Thyroid gland (tissue), 4 donors: ENCODE results near the gene MED14. TPM values are rescaled to one million over a fixed set of nuclear protein-coding genes. Genes with fewer than 3 reads are reported as not detected.

ENCODE experiments used
- DNase-seq, 2 donors: peaks; one replicate each; pipeline ENCODE4 v3.0.0-alpha.2; 2019
- H3K27ac ChIP-seq, 3 donors: fragments of 200-600 bp; sonication (generic); 1 replicate in 2 of 3; 2 replicates in 1 of 3; pipeline ENCODE4 v1.5.1; 2016 to 2019; ENCODE audit warnings: mild to moderate bottlenecking in 1 of 3, moderate library complexity in 1 of 3
- H3K27me3 ChIP-seq: fragments of 200-600 bp; sonication (generic); one replicate; pipeline ENCODE4 v1.5.1; 2019
- H3K36me3 ChIP-seq, 2 donors: fragments of 200-600 bp; sonication (generic); one replicate each; pipeline ENCODE4 v1.5.1; 2016 to 2019
- H3K4me1 ChIP-seq, 2 donors: fragments of 200-600 bp; sonication (generic); one replicate each; pipeline ENCODE4 v1.5.1; 2017 to 2019
- H3K4me3 ChIP-seq, 3 donors: fragments of 200-600 bp; sonication (generic); replicated peaks in 1 of 3; 1 replicate in 2 of 3; 2 replicates in 1 of 3; pipeline ENCODE4 v1.5.1; 2016; ENCODE audit warnings: mild to moderate bottlenecking in 1 of 3
- H3K9me3 ChIP-seq: fragments of 200-600 bp; sonication (generic); one replicate; pipeline ENCODE4 v1.5.1; 2017
- POLR2A ChIP-seq, 2 donors: fragments of 450-650 bp; IDR thresholded peaks; one replicate each; pipeline ENCODE4 v1.6.1; 2017; ENCODE audit warnings: antibody characterized with exemption in 2 of 2, mild to moderate bottlenecking in 2 of 2, moderate library complexity in 1 of 2
- WGBS, 2 donors: methylation state at CpG; one replicate each; pipeline ENCODE4 v1.1.5; 2017; 5-methylcytosine and 5-hydroxymethylcytosine counted together
- intact Hi-C: fragments of 100-400 bp; cut with DNase I; formaldehyde crosslinking; loops from one replicate; pipeline ENCODE4 v1.15.1; 2023
- total RNA-seq, 4 donors: library from RNA; depleted of rRNA; stranded (reverse); fragments of >200 nt; gene quantifications; one replicate each; pipeline ENCODE4 v1.2.3, GENCODE V29; 2016
- TF ChIP-seq, protein P1 (sequence below), 6 experiments: fragments of 200-600 bp in 3 of 6; fragments of 450-650 bp in 3 of 6; sonication (generic) in 3 of 6; IDR thresholded peaks; one replicate each; pipeline ENCODE4 v1.5.1; 2016 to 2019; ENCODE audit warnings: antibody characterized with exemption in 6 of 6, mild to moderate bottlenecking in 2 of 6, inconsistent platforms in 1 of 6, moderate library complexity in 1 of 6

MED14 gene
- total RNA-seq, 4 donors from 2014 or later = 49.6 to 114 (median 78.3) TPM

DNA sequence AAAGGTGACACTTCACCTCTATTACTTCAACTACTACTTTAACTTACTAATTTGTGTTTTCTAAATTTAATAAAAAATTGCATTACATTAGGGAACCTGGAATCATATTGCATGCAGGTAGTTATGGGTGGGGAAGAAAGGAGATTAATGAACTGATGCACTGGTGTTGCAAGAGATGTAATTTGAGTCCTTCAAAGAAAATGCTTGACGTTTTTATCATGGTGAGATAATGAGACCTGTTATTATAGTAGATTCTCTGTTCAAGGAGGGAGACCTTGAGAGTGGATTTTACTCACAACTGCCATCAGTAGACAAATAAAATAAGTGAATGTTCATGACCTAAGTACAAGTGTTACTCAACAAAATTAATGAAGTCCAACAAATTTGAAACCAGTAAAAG lies 26.4 kb upstream of the MED14 start:
- H3K4me1 ChIP-seq = no peaks in the 10 kb centered on the region
- intact Hi-C loops = no loop called here
- no peaks in the 10 kb centered on the region for H3K27me3 ChIP-seq
- 36 to 52% methylated on average over 1 of the region's 1 CpG for WGBS, 2 donors
- no peak for TF ChIP-seq POLR2A (IDR thresholded peaks at IDR 0.05)
- no peak for DNase-seq
- no peaks in the 10 kb centered on the region for H3K36me3 ChIP-seq
- no peaks in the 10 kb centered on the region for H3K9me3 ChIP-seq
- no peak overlapping the region for H3K27ac ChIP-seq
- H3K4me3 ChIP-seq = no peak overlapping the region

DNA sequence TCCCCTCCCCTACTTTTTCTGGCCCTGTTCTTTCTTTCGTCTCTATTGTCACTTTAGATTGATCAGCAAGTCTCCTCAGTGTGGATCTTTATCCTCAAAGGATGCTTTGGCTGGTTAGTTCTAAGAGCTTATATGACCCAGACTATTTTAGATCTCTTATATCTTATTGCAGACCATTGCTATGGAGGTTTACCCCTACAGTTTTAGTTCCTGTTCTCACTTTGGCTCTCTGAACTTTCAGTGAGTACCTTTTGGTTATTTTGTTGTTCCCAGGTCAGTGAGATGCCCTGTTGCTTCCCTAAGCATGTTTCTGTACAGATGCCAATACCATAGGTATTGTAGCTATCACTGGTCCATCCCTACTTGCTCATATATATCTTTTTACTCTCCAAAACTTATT lies 24.0 kb upstream of the MED14 start:
- H3K4me3 ChIP-seq = no peak overlapping the region
- peaks cover 5 to 16% of the 10 kb centered on the region in 2 donors for H3K4me1 ChIP-seq
- WGBS, 2 donors = 83 to 95% methylated on average over 1 of the region's 1 CpG
- H3K27ac ChIP-seq = no peak overlapping the region
- no peak for DNase-seq
- intact Hi-C loops = no loop called here
- no peaks in the 10 kb centered on the region for H3K36me3 ChIP-seq
- no peak for TF ChIP-seq POLR2A (IDR thresholded peaks at IDR 0.05)
- TF ChIP-seq, protein P1, sequence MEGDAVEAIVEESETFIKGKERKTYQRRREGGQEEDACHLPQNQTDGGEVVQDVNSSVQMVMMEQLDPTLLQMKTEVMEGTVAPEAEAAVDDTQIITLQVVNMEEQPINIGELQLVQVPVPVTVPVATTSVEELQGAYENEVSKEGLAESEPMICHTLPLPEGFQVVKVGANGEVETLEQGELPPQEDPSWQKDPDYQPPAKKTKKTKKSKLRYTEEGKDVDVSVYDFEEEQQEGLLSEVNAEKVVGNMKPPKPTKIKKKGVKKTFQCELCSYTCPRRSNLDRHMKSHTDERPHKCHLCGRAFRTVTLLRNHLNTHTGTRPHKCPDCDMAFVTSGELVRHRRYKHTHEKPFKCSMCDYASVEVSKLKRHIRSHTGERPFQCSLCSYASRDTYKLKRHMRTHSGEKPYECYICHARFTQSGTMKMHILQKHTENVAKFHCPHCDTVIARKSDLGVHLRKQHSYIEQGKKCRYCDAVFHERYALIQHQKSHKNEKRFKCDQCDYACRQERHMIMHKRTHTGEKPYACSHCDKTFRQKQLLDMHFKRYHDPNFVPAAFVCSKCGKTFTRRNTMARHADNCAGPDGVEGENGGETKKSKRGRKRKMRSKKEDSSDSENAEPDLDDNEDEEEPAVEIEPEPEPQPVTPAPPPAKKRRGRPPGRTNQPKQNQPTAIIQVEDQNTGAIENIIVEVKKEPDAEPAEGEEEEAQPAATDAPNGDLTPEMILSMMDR (IDR thresholded peaks at IDR 0.05) = no peak
- H3K9me3 ChIP-seq = no peaks in the 10 kb centered on the region
- H3K27me3 ChIP-seq = no peaks in the 10 kb centered on the region

DNA sequence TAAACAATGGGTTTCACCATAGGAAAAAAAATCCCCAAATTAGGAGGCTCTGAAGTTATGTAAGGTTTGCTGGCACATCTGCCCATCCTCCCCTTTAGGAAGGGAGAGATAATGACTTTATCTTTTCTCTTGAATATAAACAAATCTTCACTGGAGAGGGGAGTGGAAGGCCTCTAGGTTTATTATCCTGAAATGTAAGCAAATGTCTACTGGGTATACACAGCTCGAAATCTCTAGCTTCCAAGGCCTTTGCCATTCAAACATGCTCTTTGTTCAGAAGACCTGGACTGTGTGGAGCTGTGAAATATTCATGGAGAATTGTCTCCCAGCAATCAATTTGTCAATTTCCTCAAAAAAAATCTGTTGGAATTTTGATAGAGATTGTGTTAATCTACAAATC lies 21.7 kb upstream of the MED14 start:
- Histone ChIP-seq H3K4me1 (peaks cover 5 to 16% of the 10 kb centered on the region in 2 donors), H3K36me3 (no peaks in the 10 kb centered on the region), H3K4me3 (no peak overlapping the region), H3K27ac (no peak overlapping the region), H3K9me3 (no peaks in the 10 kb centered on the region), H3K27me3 (no peaks in the 10 kb centered on the region)
- TF ChIP-seq POLR2A (IDR thresholded peaks at IDR 0.05) = no peak
- TF ChIP-seq, protein P1 (IDR thresholded peaks at IDR 0.05) = no peak
- no peak for DNase-seq
- 82 to 94% methylated on average over 1 of the region's 1 CpG for whole genome bisulfite sequencing, 2 donors
- intact Hi-C loops = no loop called here

DNA sequence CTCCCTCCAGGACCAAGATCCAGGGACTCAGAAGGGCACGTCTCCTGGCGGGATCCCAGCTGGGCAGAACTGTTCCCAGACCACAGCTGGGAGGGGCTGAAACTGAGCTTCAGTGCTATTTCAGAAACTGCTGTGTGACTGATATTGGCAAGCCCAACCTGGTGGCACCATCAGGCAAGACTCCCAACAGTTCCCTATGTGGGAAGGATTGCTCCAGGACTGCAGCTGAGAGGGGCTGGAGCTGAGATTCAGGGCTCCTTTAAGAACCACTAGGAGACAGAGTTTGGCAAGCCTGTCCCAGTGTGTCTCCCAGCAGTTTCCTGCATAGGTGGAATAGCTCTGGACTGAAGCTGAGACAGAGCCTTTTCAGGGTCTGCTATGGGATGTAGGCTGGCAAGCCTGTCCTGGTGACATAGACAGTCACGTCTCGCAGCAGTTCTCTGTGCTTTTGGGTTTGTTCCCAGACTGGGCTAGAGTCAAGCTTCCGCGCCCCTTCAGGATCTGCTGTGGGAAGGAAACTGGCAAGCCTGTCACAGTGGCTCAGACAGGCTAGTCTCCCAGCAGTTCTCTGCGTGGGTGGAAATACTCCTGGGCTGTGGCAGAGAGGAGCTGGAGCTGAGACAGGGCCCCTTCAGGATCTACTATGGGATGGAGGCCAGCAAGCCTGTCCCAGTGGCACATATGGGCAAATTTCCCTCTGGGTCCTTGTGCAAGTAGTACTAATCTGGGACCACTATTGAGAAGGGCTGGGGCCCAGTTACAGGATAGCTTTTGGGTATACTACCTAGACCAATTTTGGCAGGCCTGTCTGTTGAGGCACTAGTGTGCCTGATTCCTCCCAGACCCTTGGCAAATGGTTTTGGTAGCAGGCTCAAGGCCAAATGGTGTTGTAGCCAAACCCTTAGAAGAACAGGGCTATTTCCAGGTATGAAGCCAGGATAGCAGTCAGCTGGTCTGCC lies 20.2 kb upstream of the MED14 start:
- peak overlapping the region in 2 of 3 donors; percentile 47 to 70 for H3K27ac ChIP-seq
- TF ChIP-seq, protein P1 (IDR thresholded peaks at IDR 0.05) = no peak
- no peak for TF ChIP-seq POLR2A (IDR thresholded peaks at IDR 0.05)
- intact Hi-C loops = no loop called here
- 0% methylated on average over 3 of the region's 7 CpGs; no CpG with 5 or more reads in 1 of the 2 donors for WGBS, 2 donors
- peak; percentile 75 to 77 for DNase-seq
- H3K36me3 ChIP-seq = no peaks in the 10 kb centered on the region
- H3K4me1 ChIP-seq = peaks cover 5 to 16% of the 10 kb centered on the region in 2 donors
- H3K9me3 ChIP-seq = no peaks in the 10 kb centered on the region
- no peak overlapping the region for H3K4me3 ChIP-seq
- no peaks in the 10 kb centered on the region for H3K27me3 ChIP-seq

DNA sequence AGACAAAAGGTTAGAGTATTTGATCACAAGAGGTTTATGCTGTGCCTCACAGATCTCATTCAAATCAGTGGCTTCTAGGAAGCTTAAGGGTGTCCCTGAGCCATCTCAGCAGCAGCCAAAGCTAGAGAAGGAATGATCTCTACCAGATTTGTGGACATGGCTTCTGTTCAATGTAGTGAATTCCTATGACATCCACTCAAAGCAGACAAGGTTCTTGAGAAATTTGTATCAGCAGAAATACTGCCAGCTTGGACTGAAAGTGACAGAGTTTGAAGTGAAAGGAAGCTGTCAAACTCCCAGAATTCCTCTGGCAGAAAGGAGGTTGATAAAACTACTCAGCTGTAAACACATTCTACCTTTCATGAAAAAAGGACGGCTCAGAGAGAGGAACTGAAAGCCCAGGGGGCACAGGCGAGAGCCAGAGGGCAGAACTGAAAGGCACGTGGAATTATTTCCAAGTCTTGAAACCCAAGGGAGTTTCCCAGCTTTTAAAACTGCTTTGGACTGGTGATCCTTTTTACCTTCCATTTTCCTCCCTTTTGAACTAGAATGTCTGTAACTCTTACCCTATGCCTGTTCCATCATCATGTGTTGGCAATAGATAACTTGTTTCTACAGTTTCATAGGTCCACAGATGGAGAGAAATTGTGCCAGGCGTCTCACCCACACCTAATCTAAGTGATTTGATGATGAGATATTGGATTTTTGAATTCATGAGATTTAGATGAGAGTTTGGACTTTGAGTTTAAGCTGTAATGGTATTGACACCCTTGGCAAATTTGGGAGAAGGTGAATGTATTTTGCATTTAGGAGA lies 14.5 kb upstream of the MED14 start:
- H3K4me1 ChIP-seq = peaks cover 0 to 1% of the 10 kb centered on the region in 2 donors
- DNase-seq = peak; percentile 8 to 24
- H3K27ac ChIP-seq = peak overlapping the region; percentile 13 to 63 (median 37)
- intact Hi-C loops = no loop called here
- H3K27me3 ChIP-seq = no peaks in the 10 kb centered on the region
- H3K4me3 ChIP-seq = no peak overlapping the region
- TF ChIP-seq, protein P1 (IDR thresholded peaks at IDR 0.05) = no peak
- no peak for TF ChIP-seq POLR2A (IDR thresholded peaks at IDR 0.05)
- no peaks in the 10 kb centered on the region for H3K36me3 ChIP-seq
- 13 to 28% methylated on average over 4 of the region's 4 CpGs for WGBS, 2 donors
- H3K9me3 ChIP-seq = no peaks in the 10 kb centered on the region
